Keratinocyte (primary cell): Measurements from ENCODE around the gene TRPC4AP. TPM values are rescaled to one million over a fixed set of nuclear protein-coding genes. Genes with fewer than 3 reads are reported as not detected.

Experiments
- DNase-seq: peaks from one replicate; pipeline ENCODE4 v3.0.0-alpha.2; 2011; ENCODE audit warnings: low read depth, missing footprints, low spot score
- FAIRE-seq: peaks from 2 replicates; lab custom pipeline; 2011; peaks lifted over from hg19 to GRCh38; lab: Jason Lieb, UNC
- H2AFZ ChIP-seq: 2 replicates; pipeline ENCODE4 v1.6.0; 2012; ENCODE audit warnings: low read length, control low read depth, inconsistent platforms; ENCODE audit not compliant: control insufficient read depth
- H3K27ac ChIP-seq: 2 replicates; pipeline ENCODE4 v1.5.1; 2011; ENCODE audit warnings: low read length; ENCODE audit not compliant: control insufficient read depth, insufficient read depth
- H3K27me3 ChIP-seq: 3 replicates; pipeline ENCODE4 v1.6.0; 2011; ENCODE audit warnings: low read length; ENCODE audit not compliant: control insufficient read depth, insufficient read depth; ENCODE audit errors: extremely low read depth
- H3K36me3 ChIP-seq, 2 experiments: 2 replicates in 1 of 2; 3 replicates in 1 of 2; pipeline ENCODE4 v1.5.1; 2011; ENCODE audit warnings: low read length in 2 of 2, mild to moderate bottlenecking in 1 of 2; ENCODE audit not compliant: control insufficient read depth in 2 of 2, insufficient read depth in 2 of 2; ENCODE audit errors: extremely low read depth in 1 of 2
- H3K4me1 ChIP-seq: 3 replicates; pipeline ENCODE4 v1.5.1; 2011; ENCODE audit warnings: low read length; ENCODE audit not compliant: control insufficient read depth, insufficient read depth; ENCODE audit errors: extremely low read depth
- H3K4me2 ChIP-seq: 3 replicates; pipeline ENCODE4 v1.6.0; 2011; ENCODE audit warnings: low read depth, low read length; ENCODE audit not compliant: control insufficient read depth, insufficient read depth; ENCODE audit errors: extremely low read depth
- H3K4me3 ChIP-seq, 3 experiments: fragments of 200-600 bp in 1 of 3; sonication (generic) in 1 of 3; 2 replicates in 2 of 3; 3 replicates in 1 of 3; pipeline ENCODE4 v1.5.1; 2011 to 2016; ENCODE audit warnings: low read length in 3 of 3, mild to moderate bottlenecking in 3 of 3, control low read depth in 2 of 3, inconsistent platforms in 1 of 3, low read depth in 1 of 3, mixed read lengths in 1 of 3, mixed run types in 1 of 3, moderate library complexity in 1 of 3; ENCODE audit not compliant: control insufficient read depth in 2 of 3, insufficient read depth in 2 of 3; ENCODE audit errors: extremely low read depth in 1 of 3
- H3K79me2 ChIP-seq: 2 replicates; pipeline ENCODE4 v1.6.0; 2012; ENCODE audit warnings: low read length; ENCODE audit not compliant: control insufficient read depth, insufficient read depth
- H3K9ac ChIP-seq: 3 replicates; pipeline ENCODE4 v1.6.0; 2011; ENCODE audit warnings: low read length; ENCODE audit not compliant: control insufficient read depth, insufficient read depth; ENCODE audit errors: extremely low read depth
- H3K9me1 ChIP-seq: 3 replicates; pipeline ENCODE4 v1.6.0; 2011; ENCODE audit warnings: low read length; ENCODE audit not compliant: control insufficient read depth, insufficient read depth; ENCODE audit errors: extremely low read depth
- H3K9me3 ChIP-seq: 2 replicates; pipeline ENCODE4 v1.5.1; 2012; ENCODE audit warnings: low read depth, low read length; ENCODE audit not compliant: control insufficient read depth
- H4K20me1 ChIP-seq: 3 replicates; pipeline ENCODE4 v1.6.0; 2011; ENCODE audit warnings: low read length; ENCODE audit not compliant: control insufficient read depth, insufficient read depth; ENCODE audit errors: extremely low read depth
- EZH2 ChIP-seq: IDR thresholded peaks from one replicate; pipeline ENCODE4 v1.6.1; 2012; ENCODE audit warnings: inconsistent platforms, mild to moderate bottlenecking, low read length, moderate library complexity
- dilution Hi-C: fragments of 300-500 bp; cut with MboI; formaldehyde crosslinking; loops from one replicate; pipeline ENCODE4 v1.7.0; 2020; ENCODE audit warnings: low sequenced_read_pairs; ENCODE audit not compliant: extremely low pct_ligation_motif_present
- polyA plus RNA-seq, 5 experiments: library from polyadenylated mRNA; depleted of rRNA in 3 of 5; stranded (reverse) in 3 of 5; stranded (forward) in 1 of 5; unstranded in 1 of 5; fragments of >200 nt; gene quantifications; 1 replicate in 1 of 5; 2 replicates in 3 of 5; 3 replicates in 1 of 5; pipeline versions ENCODE4 v1.2.1 to v1.2.3, GENCODE V29; 2011 to 2012; ENCODE audit warnings: missing spikeins in 2 of 5, low read depth in 1 of 5, low replicate concordance in 1 of 5
- TF ChIP-seq, protein P1 (sequence below), 3 experiments: IDR thresholded peaks in 1 of 3; conservative IDR thresholded peaks in 1 of 3; optimal IDR thresholded peaks in 1 of 3; 2 replicates in 2 of 3; 3 replicates in 1 of 3; pipeline versions ENCODE3 to v1.5.1; 2011; ENCODE audit warnings: low read length in 3 of 3, mild to moderate bottlenecking in 3 of 3, moderate library complexity in 2 of 3, control low read depth in 1 of 3, inconsistent platforms in 1 of 3; ENCODE audit not compliant: insufficient read depth in 2 of 3; ENCODE audit errors: extremely low read depth in 1 of 3

TRPC4AP gene
- polyA plus RNA-seq, 1 donor (not counting 4 experiments of a cell fraction or from before 2014, with no cell fraction given) = 53.9 TPM

DNA sequence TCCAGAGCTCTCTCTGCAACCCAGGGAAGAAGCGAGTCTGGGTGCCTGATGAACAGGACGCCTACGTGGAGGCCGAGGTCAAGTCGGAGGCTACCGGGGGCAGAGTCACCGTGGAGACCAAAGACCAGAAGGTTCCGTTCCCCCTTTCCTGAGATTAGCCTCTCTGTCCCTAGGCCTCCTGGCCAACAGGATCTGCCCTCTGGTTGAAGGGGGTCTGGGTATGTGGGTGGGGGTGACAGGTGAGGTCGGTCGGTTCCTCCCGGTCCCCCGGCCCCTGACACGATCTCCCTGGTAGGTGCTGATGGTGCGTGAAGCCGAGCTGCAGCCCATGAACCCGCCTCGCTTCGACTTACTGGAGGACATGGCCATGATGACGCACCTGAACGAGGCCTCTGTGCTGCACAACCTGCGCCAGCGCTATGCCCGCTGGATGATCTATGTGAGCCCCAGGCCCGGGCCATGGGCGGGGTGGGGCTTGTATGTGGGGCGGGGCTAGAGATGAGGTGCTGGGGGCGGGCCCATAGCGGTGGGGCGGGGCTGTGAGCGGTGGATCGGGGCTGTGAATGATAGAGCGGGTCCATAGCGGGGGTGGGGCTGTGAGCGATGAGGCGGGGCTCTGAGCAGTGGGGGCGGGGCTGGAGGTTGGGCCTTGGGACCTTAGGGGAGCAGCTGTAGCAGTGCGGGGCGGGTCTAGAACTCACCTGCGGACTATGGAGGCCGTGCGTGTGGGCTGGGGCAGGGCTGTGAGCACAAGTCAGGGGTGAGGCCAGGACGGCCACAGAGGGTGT lies 113.0 kb downstream of the TRPC4AP start:
- no peak for FAIRE-seq
- Histone ChIP-seq H3K9me1 (no peaks in the 10 kb centered on the region), H3K27ac (no peak overlapping the region), H4K20me1 (no peaks in the 10 kb centered on the region), H3K9me3 (no peaks in the 10 kb centered on the region), H3K9ac (no peak overlapping the region), H2AFZ (no peak overlapping the region), H3K4me3 (no peak overlapping the region), H3K27me3 (peaks cover 10% of the 10 kb centered on the region), H3K4me1 (no peaks in the 10 kb centered on the region), H3K36me3 (no peaks in the 10 kb centered on the region), H3K79me2 (no peaks in the 10 kb centered on the region), H3K4me2 (no peak overlapping the region)
- dilution Hi-C loops = no loop called here
- TF ChIP-seq EZH2 = no peak
- TF ChIP-seq, protein P1, sequence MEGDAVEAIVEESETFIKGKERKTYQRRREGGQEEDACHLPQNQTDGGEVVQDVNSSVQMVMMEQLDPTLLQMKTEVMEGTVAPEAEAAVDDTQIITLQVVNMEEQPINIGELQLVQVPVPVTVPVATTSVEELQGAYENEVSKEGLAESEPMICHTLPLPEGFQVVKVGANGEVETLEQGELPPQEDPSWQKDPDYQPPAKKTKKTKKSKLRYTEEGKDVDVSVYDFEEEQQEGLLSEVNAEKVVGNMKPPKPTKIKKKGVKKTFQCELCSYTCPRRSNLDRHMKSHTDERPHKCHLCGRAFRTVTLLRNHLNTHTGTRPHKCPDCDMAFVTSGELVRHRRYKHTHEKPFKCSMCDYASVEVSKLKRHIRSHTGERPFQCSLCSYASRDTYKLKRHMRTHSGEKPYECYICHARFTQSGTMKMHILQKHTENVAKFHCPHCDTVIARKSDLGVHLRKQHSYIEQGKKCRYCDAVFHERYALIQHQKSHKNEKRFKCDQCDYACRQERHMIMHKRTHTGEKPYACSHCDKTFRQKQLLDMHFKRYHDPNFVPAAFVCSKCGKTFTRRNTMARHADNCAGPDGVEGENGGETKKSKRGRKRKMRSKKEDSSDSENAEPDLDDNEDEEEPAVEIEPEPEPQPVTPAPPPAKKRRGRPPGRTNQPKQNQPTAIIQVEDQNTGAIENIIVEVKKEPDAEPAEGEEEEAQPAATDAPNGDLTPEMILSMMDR (optimal IDR thresholded peaks at IDR 0.05 in 1 of 3, IDR thresholded peaks at IDR 0.05 in 1 of 3, conservative IDR thresholded peaks at IDR 0.05 in 1 of 3; ENCODE audit: extremely low read depth in 1 of 3, insufficient read depth in 2 of 3, low read length in 3 of 3) = no peak
- no peak for DNase-seq

DNA sequence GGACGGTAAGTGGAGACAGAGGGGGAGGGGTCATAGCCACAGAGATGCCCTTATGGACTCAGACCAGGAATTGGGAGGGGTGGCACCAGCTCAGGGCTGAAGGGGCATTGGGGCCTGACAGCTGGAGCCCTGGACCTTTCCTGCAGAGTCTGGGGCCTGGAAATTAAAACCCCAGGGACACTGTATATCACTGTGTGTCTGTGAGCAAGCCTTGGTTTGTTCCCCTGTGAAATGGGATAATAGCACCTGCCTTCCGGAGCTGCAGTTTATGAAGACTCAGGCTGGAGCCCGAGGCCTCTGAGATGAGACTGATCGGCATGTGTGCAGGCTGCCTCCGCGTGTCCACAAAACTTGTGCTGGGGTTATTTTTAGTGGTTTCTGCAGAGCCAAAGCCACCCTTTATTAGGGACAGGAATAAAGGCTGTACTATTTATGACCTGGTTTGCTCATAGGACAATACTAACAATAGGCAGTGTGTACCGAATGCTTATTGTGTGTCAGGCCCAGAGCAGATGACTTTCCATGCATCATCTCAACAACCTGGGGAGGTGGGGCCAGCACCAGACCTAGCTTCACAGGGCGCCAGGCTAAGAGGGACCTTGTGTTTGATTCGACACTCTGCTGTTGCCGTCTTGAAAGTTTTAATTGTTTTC lies 114.4 kb downstream of the TRPC4AP start:
- Histone ChIP-seq H3K4me1 (no peaks in the 10 kb centered on the region), H3K4me2 (no peak overlapping the region), H3K4me3 (no peak overlapping the region), H3K79me2 (no peaks in the 10 kb centered on the region), H2AFZ (no peak overlapping the region), H3K36me3 (no peaks in the 10 kb centered on the region), H3K9me3 (no peaks in the 10 kb centered on the region), H4K20me1 (no peaks in the 10 kb centered on the region), H3K27me3 (no peaks in the 10 kb centered on the region), H3K9me1 (no peaks in the 10 kb centered on the region), H3K9ac (no peak overlapping the region), H3K27ac (no peak overlapping the region)
- dilution Hi-C loops = no loop called here
- TF ChIP-seq, protein P1 (optimal IDR thresholded peaks at IDR 0.05 in 1 of 3, IDR thresholded peaks at IDR 0.05 in 1 of 3, conservative IDR thresholded peaks at IDR 0.05 in 1 of 3; ENCODE audit: extremely low read depth in 1 of 3, insufficient read depth in 2 of 3, low read length in 3 of 3) = no peak
- TF ChIP-seq EZH2 = no peak
- DNase-seq (no peak), FAIRE-seq (no peak)
